ENCODE measurements around the gene VIL1. TPM values are rescaled to one million over a fixed set of nuclear protein-coding genes. Genes with fewer than 3 reads are reported as not detected.

VIL1 gene
- total RNA-seq, 1 experiment from 2014 or later, result not detected

DNA sequence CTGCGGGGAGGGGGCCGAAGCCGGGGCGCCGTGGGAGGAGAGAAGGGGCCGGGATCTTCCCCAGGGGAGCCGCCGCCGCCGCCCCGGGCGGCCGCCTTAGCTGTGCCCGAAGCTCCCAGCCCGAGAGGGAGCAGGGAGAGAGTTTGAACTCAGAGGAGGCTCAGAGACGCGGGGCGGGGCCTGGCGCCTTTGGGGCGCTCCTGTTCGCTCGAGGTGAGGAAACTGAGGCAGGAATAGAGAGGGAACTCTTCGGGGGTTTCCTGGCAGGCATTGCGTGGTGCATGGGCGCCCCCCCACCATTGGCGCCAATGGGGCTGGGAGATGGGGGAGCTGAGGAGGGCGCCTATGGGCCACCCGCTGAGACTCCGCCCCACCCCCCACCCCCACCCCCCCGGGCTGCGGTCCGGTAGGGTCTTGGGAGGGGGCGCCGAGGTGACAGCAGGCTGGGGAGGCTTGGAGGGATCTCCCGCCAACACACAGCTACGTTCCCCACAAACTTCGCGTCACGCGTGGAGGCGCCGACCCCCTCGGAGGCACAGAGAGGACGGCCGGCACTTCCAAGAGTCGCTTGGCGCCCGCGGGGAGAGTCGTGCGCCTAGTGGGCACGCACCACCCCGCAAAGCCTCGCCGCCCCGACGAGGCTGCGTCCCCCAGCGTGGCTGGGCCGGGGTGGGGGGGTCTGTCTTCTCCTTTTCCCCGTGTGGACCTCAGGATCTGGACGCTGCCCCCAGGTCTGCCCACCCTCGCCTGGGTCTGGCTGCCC, 18.6 kb upstream of the VIL1 start:
- peaks cover 35% of the 10 kb centered on the region for H3K36me3 ChIP-seq (ENCODE audit: insufficient read depth, low read length, poor library complexity, severe bottlenecking)
- DNase-seq (ENCODE audit: low spot score), result peak; percentile 58
- ChIA-PET CTCF (no interaction called here), POLR2A (ENCODE audit: low non-redundant PET) (interaction anchor here (0.5 to 0.6 kb wide), 3 partner anchors 61 to 622 kb away, joined by 3 to 5 read pairs (median 3); no protein-coding TSS in a partner anchor)
- peak overlapping the region; percentile 97 for H3K4me3 ChIP-seq (ENCODE audit: low read depth, low read length, poor library complexity, severe bottlenecking)
- BruUV-seq (replicated peaks), result no TSS peak
- H3K4me1 ChIP-seq (ENCODE audit: insufficient read depth, low read length, poor library complexity, severe bottlenecking), result peaks cover 47% of the 10 kb centered on the region
- no peaks in the 10 kb centered on the region for H3K9me3 ChIP-seq (ENCODE audit: low read depth, low read length, poor library complexity, severe bottlenecking)
- no peak for TF ChIP-seq EZH2 (IDR thresholded peaks at IDR 0.05; ENCODE audit: borderline replicate concordance, low read depth, low read length, poor library complexity, severe bottlenecking)
- TF ChIP-seq, protein P1, sequence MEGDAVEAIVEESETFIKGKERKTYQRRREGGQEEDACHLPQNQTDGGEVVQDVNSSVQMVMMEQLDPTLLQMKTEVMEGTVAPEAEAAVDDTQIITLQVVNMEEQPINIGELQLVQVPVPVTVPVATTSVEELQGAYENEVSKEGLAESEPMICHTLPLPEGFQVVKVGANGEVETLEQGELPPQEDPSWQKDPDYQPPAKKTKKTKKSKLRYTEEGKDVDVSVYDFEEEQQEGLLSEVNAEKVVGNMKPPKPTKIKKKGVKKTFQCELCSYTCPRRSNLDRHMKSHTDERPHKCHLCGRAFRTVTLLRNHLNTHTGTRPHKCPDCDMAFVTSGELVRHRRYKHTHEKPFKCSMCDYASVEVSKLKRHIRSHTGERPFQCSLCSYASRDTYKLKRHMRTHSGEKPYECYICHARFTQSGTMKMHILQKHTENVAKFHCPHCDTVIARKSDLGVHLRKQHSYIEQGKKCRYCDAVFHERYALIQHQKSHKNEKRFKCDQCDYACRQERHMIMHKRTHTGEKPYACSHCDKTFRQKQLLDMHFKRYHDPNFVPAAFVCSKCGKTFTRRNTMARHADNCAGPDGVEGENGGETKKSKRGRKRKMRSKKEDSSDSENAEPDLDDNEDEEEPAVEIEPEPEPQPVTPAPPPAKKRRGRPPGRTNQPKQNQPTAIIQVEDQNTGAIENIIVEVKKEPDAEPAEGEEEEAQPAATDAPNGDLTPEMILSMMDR (conservative IDR thresholded peaks at IDR 0.05; ENCODE audit: low read depth, low read length), result no peak
- intact Hi-C loops (cut with micrococcal nuclease; ENCODE audit: unreplicated experiment), result no loop called here
- H3K27me3 ChIP-seq (replicated peaks; ENCODE audit: insufficient read depth, low read depth, low read length, poor library complexity), result no peaks in the 10 kb centered on the region
- peak overlapping the region; percentile 91 for H3K27ac ChIP-seq (ENCODE audit: low read depth, low read length, poor library complexity, severe bottlenecking)

DNA sequence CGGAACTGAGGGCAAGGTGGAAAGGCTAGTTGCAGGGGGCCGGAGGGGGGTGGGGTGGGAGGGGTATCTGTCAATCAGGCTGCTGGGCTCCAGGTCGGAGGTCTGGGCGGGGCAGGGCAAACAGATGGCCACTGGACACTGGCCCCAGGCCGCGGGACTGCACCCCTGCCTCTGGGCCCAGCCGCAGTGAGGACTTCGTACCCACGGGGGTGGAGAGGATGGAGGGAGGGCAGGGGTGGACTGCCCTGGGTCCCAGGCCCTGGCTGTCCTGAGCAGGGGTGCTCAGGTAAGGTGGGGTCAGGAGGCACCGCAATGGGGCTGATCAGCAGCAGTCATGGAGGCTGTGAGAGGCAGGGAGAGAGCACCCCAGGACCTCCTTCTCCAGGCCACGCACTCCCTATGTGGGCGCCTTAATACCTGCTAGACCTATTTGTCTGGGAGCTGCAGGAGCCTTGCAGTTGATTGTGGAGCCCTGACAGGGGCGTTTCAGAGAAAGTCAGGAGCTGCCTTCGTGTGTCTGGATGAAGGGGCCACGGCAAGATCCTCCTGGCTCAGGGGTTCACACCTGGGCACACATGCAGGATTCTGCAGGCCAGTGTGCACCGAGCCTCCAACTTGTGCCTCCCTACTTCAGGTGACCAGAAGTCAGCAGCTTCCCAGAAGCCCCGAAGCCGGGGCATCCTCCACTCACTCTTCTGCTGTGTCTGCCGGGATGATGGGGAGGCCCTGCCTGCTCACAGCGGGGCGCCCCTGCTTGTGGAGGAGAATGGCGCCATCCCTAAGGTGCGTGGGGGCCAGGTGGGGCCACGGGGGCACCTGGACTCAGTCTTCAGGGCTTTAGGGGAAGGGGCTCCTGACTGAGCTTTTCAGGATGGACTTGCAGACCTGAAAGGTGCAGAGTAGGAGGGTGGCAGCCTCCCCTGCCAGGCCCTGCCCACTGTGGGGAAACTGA, 17.7 kb upstream of the VIL1 start:
- H3K27ac ChIP-seq (ENCODE audit: low read depth, low read length, poor library complexity, severe bottlenecking), result peak overlapping the region; percentile 91
- ChIA-PET CTCF (no interaction called here), POLR2A (ENCODE audit: low non-redundant PET) (interaction anchor here (0.6 kb wide), 1 partner anchor 60 kb away, joined by 5 read pairs; no protein-coding TSS in a partner anchor)
- H3K4me3 ChIP-seq (ENCODE audit: low read depth, low read length, poor library complexity, severe bottlenecking), result peak overlapping the region; percentile 97
- no peak for DNase-seq (ENCODE audit: low spot score)
- no TSS peak for BruUV-seq (replicated peaks)
- TF ChIP-seq EZH2 (IDR thresholded peaks at IDR 0.05; ENCODE audit: borderline replicate concordance, low read depth, low read length, poor library complexity, severe bottlenecking), result no peak
- TF ChIP-seq, protein P1 (conservative IDR thresholded peaks at IDR 0.05; ENCODE audit: low read depth, low read length), result no peak
- no peaks in the 10 kb centered on the region for H3K27me3 ChIP-seq (replicated peaks; ENCODE audit: insufficient read depth, low read depth, low read length, poor library complexity)
- H3K4me1 ChIP-seq (ENCODE audit: insufficient read depth, low read length, poor library complexity, severe bottlenecking), result peaks cover 48% of the 10 kb centered on the region
- intact Hi-C loops (cut with micrococcal nuclease; ENCODE audit: unreplicated experiment), result no loop called here
- no peaks in the 10 kb centered on the region for H3K9me3 ChIP-seq (ENCODE audit: low read depth, low read length, poor library complexity, severe bottlenecking)
- peaks cover 35% of the 10 kb centered on the region for H3K36me3 ChIP-seq (ENCODE audit: insufficient read depth, low read length, poor library complexity, severe bottlenecking)

DNA sequence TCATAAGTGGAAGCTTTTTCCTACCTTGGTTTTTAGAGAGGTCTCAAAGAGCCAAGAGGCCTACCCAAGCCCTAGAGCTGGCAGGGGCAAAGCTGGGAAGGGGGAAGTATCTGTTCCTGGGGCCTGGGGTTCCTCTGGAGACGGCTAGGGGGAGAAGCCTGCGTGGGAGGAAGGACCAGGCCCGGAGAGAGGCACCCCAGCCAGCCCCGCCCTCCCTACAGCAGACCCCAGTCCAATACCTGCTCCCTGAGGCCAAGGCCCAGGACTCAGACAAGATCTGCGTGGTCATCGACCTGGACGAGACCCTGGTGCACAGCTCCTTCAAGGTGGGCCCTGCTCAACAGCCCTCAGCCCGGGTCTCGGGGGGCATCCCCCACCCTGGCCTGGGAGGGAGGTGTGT, 17.0 kb upstream of the VIL1 start:
- POLR2A ChIA-PET (ENCODE audit: low non-redundant PET), result no interaction called here

More for the DNA sequence above, 17.0 kb upstream of the VIL1 start:
- CTCF ChIA-PET, result no interaction called here
- no TSS peak for BruUV-seq (replicated peaks)
- peak overlapping the region; percentile 97 for H3K4me3 ChIP-seq (ENCODE audit: low read depth, low read length, poor library complexity, severe bottlenecking)
- no peak for DNase-seq (ENCODE audit: low spot score)
- intact Hi-C loops (cut with micrococcal nuclease; ENCODE audit: unreplicated experiment), result no loop called here
- no peaks in the 10 kb centered on the region for H3K9me3 ChIP-seq (ENCODE audit: low read depth, low read length, poor library complexity, severe bottlenecking)
- H3K27me3 ChIP-seq (replicated peaks; ENCODE audit: insufficient read depth, low read depth, low read length, poor library complexity), result no peaks in the 10 kb centered on the region
- peaks cover 35% of the 10 kb centered on the region for H3K36me3 ChIP-seq (ENCODE audit: insufficient read depth, low read length, poor library complexity, severe bottlenecking)
- H3K27ac ChIP-seq (ENCODE audit: low read depth, low read length, poor library complexity, severe bottlenecking), result peak overlapping the region; percentile 91
- TF ChIP-seq, protein P1 (conservative IDR thresholded peaks at IDR 0.05; ENCODE audit: low read depth, low read length), result no peak
- no peak for TF ChIP-seq EZH2 (IDR thresholded peaks at IDR 0.05; ENCODE audit: borderline replicate concordance, low read depth, low read length, poor library complexity, severe bottlenecking)
- H3K4me1 ChIP-seq (ENCODE audit: insufficient read depth, low read length, poor library complexity, severe bottlenecking), result peaks cover 48% of the 10 kb centered on the region
